Testis (tissue), 2 donors: ENCODE results near the gene AGRN.

ENCODE experiments used
- POLR2A ChIP-seq: fragments of 450-650 bp; IDR thresholded peaks from one replicate; pipeline ENCODE4 v1.6.1; 2017; ENCODE audit warnings: antibody characterized with exemption, mild to moderate bottlenecking, moderate library complexity
- TF ChIP-seq, protein P1 (sequence below), 3 experiments: fragments of 450-650 bp in 2 of 3; fragments of 200-600 bp in 1 of 3; sonication (generic) in 1 of 3; IDR thresholded peaks; one replicate each; pipeline ENCODE4 v1.5.1; 2016 to 2019; ENCODE audit warnings: antibody characterized with exemption in 3 of 3, mild to moderate bottlenecking in 2 of 3, moderate library complexity in 1 of 3

DNA sequence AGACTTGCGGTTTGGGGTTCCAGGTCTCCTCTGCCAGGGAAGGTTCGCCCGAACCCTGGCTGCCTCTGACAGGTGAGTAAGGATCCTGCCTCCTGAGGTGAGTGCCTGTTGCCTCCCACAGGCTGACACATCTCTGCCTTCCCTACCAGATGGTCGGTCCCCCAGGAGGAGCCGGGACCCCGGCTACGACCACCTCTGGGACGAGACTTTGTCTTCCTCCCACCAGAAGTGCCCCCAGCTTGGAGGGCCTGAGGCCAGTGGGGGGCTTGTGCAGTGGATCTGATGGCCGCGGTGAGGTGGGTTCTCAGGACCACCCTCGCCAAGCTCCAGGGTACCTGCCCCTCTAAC, 45.7 kb upstream of the AGRN start:
- TF ChIP-seq, protein P1, sequence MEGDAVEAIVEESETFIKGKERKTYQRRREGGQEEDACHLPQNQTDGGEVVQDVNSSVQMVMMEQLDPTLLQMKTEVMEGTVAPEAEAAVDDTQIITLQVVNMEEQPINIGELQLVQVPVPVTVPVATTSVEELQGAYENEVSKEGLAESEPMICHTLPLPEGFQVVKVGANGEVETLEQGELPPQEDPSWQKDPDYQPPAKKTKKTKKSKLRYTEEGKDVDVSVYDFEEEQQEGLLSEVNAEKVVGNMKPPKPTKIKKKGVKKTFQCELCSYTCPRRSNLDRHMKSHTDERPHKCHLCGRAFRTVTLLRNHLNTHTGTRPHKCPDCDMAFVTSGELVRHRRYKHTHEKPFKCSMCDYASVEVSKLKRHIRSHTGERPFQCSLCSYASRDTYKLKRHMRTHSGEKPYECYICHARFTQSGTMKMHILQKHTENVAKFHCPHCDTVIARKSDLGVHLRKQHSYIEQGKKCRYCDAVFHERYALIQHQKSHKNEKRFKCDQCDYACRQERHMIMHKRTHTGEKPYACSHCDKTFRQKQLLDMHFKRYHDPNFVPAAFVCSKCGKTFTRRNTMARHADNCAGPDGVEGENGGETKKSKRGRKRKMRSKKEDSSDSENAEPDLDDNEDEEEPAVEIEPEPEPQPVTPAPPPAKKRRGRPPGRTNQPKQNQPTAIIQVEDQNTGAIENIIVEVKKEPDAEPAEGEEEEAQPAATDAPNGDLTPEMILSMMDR (IDR thresholded peaks at IDR 0.05): no peak
- no peak for TF ChIP-seq POLR2A
